ENCODE results near the gene TOX2. TPM values are rescaled to one million over a fixed set of nuclear protein-coding genes. Genes with fewer than 3 reads are reported as not detected.

The TOX2 gene
- total RNA-seq, 1 experiment from 2014 or later = 1.7 TPM

GRCh38 chr20:44011251-44011940 lies 96.7 kb downstream of the TOX2 start:
- Histone ChIP-seq H3K79me2 (ENCODE audit: insufficient read depth, low read length) (no peaks in the 10 kb centered on the region), H3K56ac (ENCODE audit: insufficient read length, low read depth, low read length) (no peak overlapping the region), H2BK5ac (ENCODE audit: insufficient read length, low read length) (no peak overlapping the region), H3K4me1 (ENCODE audit: insufficient read depth, low read length) (no peaks in the 10 kb centered on the region), H3K27ac (ENCODE audit: insufficient read length, low read depth, low read length) (no peak overlapping the region), H3K23ac (ENCODE audit: insufficient read length, low read depth, low read length) (no peak overlapping the region), H2BK20ac (ENCODE audit: low read depth, low read length, poor library complexity, severe bottlenecking) (no peak overlapping the region), H4K8ac (replicated peaks; ENCODE audit: insufficient read length, low read depth, low read length) (no peak overlapping the region), H3T11ph (ENCODE audit: low read length) (no peak overlapping the region), H3K4me2 (ENCODE audit: insufficient read depth, insufficient read length, low read length) (no peak overlapping the region), H3K4ac (ENCODE audit: low read depth, low read length) (no peak overlapping the region), H3K9ac (ENCODE audit: extremely low read depth, insufficient read length, low read length) (no peak overlapping the region), H2BK15ac (ENCODE audit: low read depth, low read length) (no peak overlapping the region), H2BK120ac (ENCODE audit: low read depth, low read length, poor library complexity, severe bottlenecking) (no peak overlapping the region), H3K14ac (ENCODE audit: insufficient read depth, low read length) (no peak overlapping the region), H3K18ac (ENCODE audit: insufficient read length, low read depth, low read length) (no peak overlapping the region), H2AK5ac (ENCODE audit: insufficient read length, low read length) (no peak overlapping the region), H4K5ac (ENCODE audit: insufficient read length, low read depth, low read length) (no peak overlapping the region), H3K23me2 (ENCODE audit: insufficient read length, low read depth, low read length, poor library complexity, severe bottlenecking) (no peaks in the 10 kb centered on the region), H4K91ac (ENCODE audit: insufficient read length, low read depth, low read length) (no peak overlapping the region), H3K27me3 (ENCODE audit: insufficient read depth, low read length) (no peaks in the 10 kb centered on the region), H2AFZ (ENCODE audit: low read length) (no peak overlapping the region), H3K79me1 (ENCODE audit: insufficient read depth, low read depth, low read length, poor library complexity, severe bottlenecking) (no peaks in the 10 kb centered on the region), H3K9me3 (ENCODE audit: control insufficient read depth, low read depth, low read length) (no peaks in the 10 kb centered on the region), H4K20me1 (ENCODE audit: control insufficient read depth, insufficient read depth, insufficient read length) (no peaks in the 10 kb centered on the region), H2BK12ac (ENCODE audit: insufficient read length, low read depth, low read length) (no peak overlapping the region)
- Mint-ChIP-seq H3K4me1 (no peaks in the 10 kb centered on the region), H3K27ac (no peak overlapping the region), H3K27me3 (ENCODE audit: low read depth) (peaks cover 2% of the 10 kb centered on the region), H3K9me3 (no peaks in the 10 kb centered on the region), H3K36me3 (ENCODE audit: insufficient read depth in 1 of 3, low read depth in 3 of 3) (no peaks in the 10 kb centered on the region), H3K4me3 (no peak overlapping the region)
- DNase-seq = peak; percentile 6
- no peak for TF ChIP-seq CTCF (conservative IDR thresholded peaks at IDR 0.05)
- WGBS (ENCODE audit: extremely low coverage, insufficient read length, low lambda C conversion rate) = no CpG with 5 or more reads among the region's 10 CpGs
